Embryonic facial prominence (tissue), 1 donor: ENCODE data around the gene ADAMTS6.

Experiments
- DNase-seq: peaks from one replicate; pipeline ENCODE4 v3.0.0-alpha.2; 2016; ENCODE audit errors: extremely low spot score

Gene ADAMTS6

GRCh38 chr5:65276178-65276890 is 205.4 kb downstream of the ADAMTS6 start:
- DNase-seq: no peak

GRCh38 chr5:65271906-65272305 is 209.8 kb downstream of the ADAMTS6 start:
- DNase-seq: no peak

GRCh38 chr5:65268525-65268924 is 213.2 kb downstream of the ADAMTS6 start:
- peak; percentile 33 for DNase-seq

GRCh38 chr5:65264420-65264819 is 217.3 kb downstream of the ADAMTS6 start:
- no peak for DNase-seq

- no peak for DNase-seq
Observed at GRCh38 chr5:65263321-65263720, 218.4 kb downstream of the ADAMTS6 start.

- DNase-seq: peak; percentile 31
Observed at GRCh38 chr5:65262649-65263059, 219.1 kb downstream of the ADAMTS6 start.

GRCh38 chr5:65262096-65262495 is 219.6 kb downstream of the ADAMTS6 start:
- no peak for DNase-seq

GRCh38 chr5:65261499-65261898 is 220.2 kb downstream of the ADAMTS6 start:
- DNase-seq: no peak

GRCh38 chr5:65255294-65255693 is 226.4 kb downstream of the ADAMTS6 start:
- no peak for DNase-seq

GRCh38 chr5:65252977-65253376 is 228.7 kb downstream of the ADAMTS6 start:
- no peak for DNase-seq

GRCh38 chr5:65248896-65249295 is 232.8 kb downstream of the ADAMTS6 start:
- DNase-seq: no peak

- no peak for DNase-seq
Observed at GRCh38 chr5:65247594-65247993, 234.1 kb downstream of the ADAMTS6 start.

GRCh38 chr5:65246741-65247140 is 235.0 kb downstream of the ADAMTS6 start:
- DNase-seq: no peak

GRCh38 chr5:65244031-65244430 is 237.7 kb downstream of the ADAMTS6 start:
- no peak for DNase-seq

GRCh38 chr5:65243161-65243560 is 238.6 kb downstream of the ADAMTS6 start:
- no peak for DNase-seq

- DNase-seq: no peak
Observed at GRCh38 chr5:65229841-65230240, 251.9 kb downstream of the ADAMTS6 start.

- DNase-seq: no peak
Observed at GRCh38 chr5:65213921-65214525, 267.7 kb downstream of the ADAMTS6 start.

GRCh38 chr5:65209341-65209740 is 272.4 kb downstream of the ADAMTS6 start:
- no peak for DNase-seq

GRCh38 chr5:65204966-65205365 is 276.8 kb downstream of the ADAMTS6 start:
- DNase-seq: no peak

- no peak for DNase-seq
Observed at GRCh38 chr5:65203746-65204145, 278.0 kb downstream of the ADAMTS6 start.

- DNase-seq: no peak
Observed at GRCh38 chr5:65199993-65200675, 281.6 kb downstream of the ADAMTS6 start.

GRCh38 chr5:65198456-65199120 is 283.1 kb downstream of the ADAMTS6 start:
- DNase-seq: no peak
